IMR-90 (cell line): Measurements from ENCODE around the gene GATAD2A. TPM values are rescaled to one million over a fixed set of nuclear protein-coding genes. Genes with fewer than 3 reads are reported as not detected.

Experiments
- ATAC-seq: fragments of 200-7000 bp; cut with Tn5 transposase; 2 replicates; pipeline ENCODE4 v1.9.1; 2020; ENCODE audit warnings: low read depth, mild to moderate bottlenecking, moderate library complexity
- BruUV-seq: library from RNA; stranded (reverse); fragments of 400-500 nt; replicated peaks from 2 replicates; lab custom pipeline; 2021; lab: Mats Ljungman, UMichigan
- CTCF ChIA-PET: fragments of 300-600 bp; formaldehyde crosslinking; extraction: SDS; loops from one replicate; lab custom pipeline; 2021; ENCODE audit warnings: antibody characterized with exemption; lab: Yijun Ruan, JAX
- POLR2A ChIA-PET: fragments of 300-600 bp; sonication (Branson Sonifier 250); formaldehyde crosslinking; loops from one replicate; lab custom pipeline; 2022; ENCODE audit warnings: antibody characterized with exemption; ENCODE audit not compliant: unreplicated experiment; lab: Charles Lee
- DNase-seq: peaks from one replicate; pipeline ENCODE4 v3.0.0; 2013
- H2AFZ ChIP-seq: replicated peaks from 2 replicates; pipeline ENCODE3; 2013; ENCODE audit warnings: low read length, mild to moderate bottlenecking; ENCODE audit not compliant: poor library complexity
- H2AK5ac ChIP-seq: 2 replicates; pipeline ENCODE4 v1.6.1; 2013; ENCODE audit warnings: low read depth, low read length, inconsistent platforms
- H2AK9ac ChIP-seq: replicated peaks from 2 replicates; pipeline ENCODE3; 2013; ENCODE audit warnings: mild to moderate bottlenecking, low read depth, low read length, moderate library complexity; ENCODE audit not compliant: poor library complexity
- H2BK120ac ChIP-seq: 2 replicates; pipeline ENCODE4 v1.6.1; 2013; ENCODE audit warnings: low read depth, low read length, inconsistent platforms
- H2BK15ac ChIP-seq: 3 replicates; pipeline ENCODE4 v1.6.1; 2013; ENCODE audit warnings: low read depth, low read length, inconsistent platforms
- H2BK20ac ChIP-seq: 2 replicates; pipeline ENCODE4 v1.6.1; 2013; ENCODE audit warnings: low read depth, mild to moderate bottlenecking, inconsistent platforms, low read length, moderate library complexity
- H2BK5ac ChIP-seq: 2 replicates; pipeline ENCODE4 v1.6.1; 2013; ENCODE audit warnings: mild to moderate bottlenecking, low read depth, low read length, inconsistent platforms; ENCODE audit not compliant: poor library complexity, severe bottlenecking
- H3K14ac ChIP-seq: replicated peaks from 2 replicates; pipeline ENCODE4 v1.6.1; 2013; ENCODE audit warnings: low read depth, low read length, inconsistent platforms
- H3K18ac ChIP-seq: 2 replicates; pipeline ENCODE4 v1.6.1; 2013; ENCODE audit warnings: low read depth, low read length, control low read depth
- H3K23ac ChIP-seq: 2 replicates; pipeline ENCODE4 v1.6.1; 2013; ENCODE audit warnings: low read depth, low read length, inconsistent platforms
- H3K27ac ChIP-seq: 2 replicates; pipeline ENCODE4 v1.5.1; 2013; ENCODE audit warnings: mild to moderate bottlenecking, control low read depth, low read length; ENCODE audit not compliant: insufficient read depth
- H3K27me3 ChIP-seq: 2 replicates; pipeline ENCODE4 v1.6.1; 2013; ENCODE audit warnings: low read length; ENCODE audit not compliant: control insufficient read depth, insufficient read depth
- H3K36me3 ChIP-seq: 2 replicates; pipeline ENCODE4 v1.6.1; 2013; ENCODE audit warnings: low read length, mixed read lengths; ENCODE audit not compliant: control insufficient read depth, insufficient read depth
- H3K4ac ChIP-seq: 2 replicates; pipeline ENCODE4 v1.6.1; 2013; ENCODE audit warnings: low read depth, low read length, inconsistent platforms
- H3K4me1 ChIP-seq: 2 replicates; pipeline ENCODE4 v1.6.1; 2013; ENCODE audit warnings: low read length, mixed read lengths; ENCODE audit not compliant: control insufficient read depth, insufficient read depth
- H3K4me2 ChIP-seq: 2 replicates; pipeline ENCODE4 v1.6.1; 2013; ENCODE audit warnings: low read depth, mild to moderate bottlenecking, control low read depth, low read length, moderate library complexity
- H3K4me3 ChIP-seq: 2 replicates; pipeline ENCODE4 v1.5.1; 2013; ENCODE audit warnings: low read depth, mild to moderate bottlenecking, control low read depth, low read length, moderate library complexity; ENCODE audit not compliant: insufficient read depth
- H3K56ac ChIP-seq: 2 replicates; pipeline ENCODE4 v1.6.1; 2013; ENCODE audit warnings: low read length, inconsistent platforms; ENCODE audit not compliant: insufficient read depth; ENCODE audit errors: extremely low read depth
- H3K79me1 ChIP-seq, 2 experiments: 2 replicates each; pipeline ENCODE4 v1.6.1; 2013; ENCODE audit warnings: low read length in 2 of 2, inconsistent platforms in 1 of 2, low read depth in 1 of 2
- H3K9ac ChIP-seq: 2 replicates; pipeline ENCODE4 v1.6.1; 2013; ENCODE audit warnings: low read depth, low read length, control low read depth
- H3K9me1 ChIP-seq: 2 replicates; pipeline ENCODE4 v1.6.1; 2013; ENCODE audit warnings: low read length, inconsistent platforms; ENCODE audit not compliant: insufficient read depth
- H3K9me3 ChIP-seq: 2 replicates; pipeline ENCODE4 v1.6.1; 2013; ENCODE audit warnings: low read length; ENCODE audit not compliant: control insufficient read depth, insufficient read depth
- H4K20me1 ChIP-seq: 2 replicates; pipeline ENCODE4 v1.6.1; 2013; ENCODE audit warnings: low read length, inconsistent platforms; ENCODE audit not compliant: insufficient read depth
- H4K5ac ChIP-seq: 2 replicates; pipeline ENCODE4 v1.6.1; 2013; ENCODE audit warnings: mild to moderate bottlenecking, low read depth, low read length, control low read depth
- H4K8ac ChIP-seq, 2 experiments: 2 replicates each; pipeline ENCODE4 v1.6.1; 2013; ENCODE audit warnings: low read depth in 2 of 2, low read length in 2 of 2, control low read depth in 1 of 2, inconsistent platforms in 1 of 2
- H4K91ac ChIP-seq: 2 replicates; pipeline ENCODE4 v1.6.1; 2013; ENCODE audit warnings: low read depth, low read length, inconsistent platforms; ENCODE audit not compliant: insufficient read depth
- CEBPB ChIP-seq: IDR thresholded peaks from 2 replicates; pipeline ENCODE4 v1.6.1; 2012; ENCODE audit warnings: low read depth, low read length, improper control_type of control experiment
- CTCF ChIP-seq: conservative IDR thresholded peaks from 2 replicates; pipeline ENCODE4 v1.5.1; 2012; ENCODE audit warnings: mild to moderate bottlenecking, low read depth, low read length, improper control_type of control experiment
- FOS ChIP-seq: fragments of 150-350 bp; IDR thresholded peaks from 2 replicates; pipeline ENCODE4 v1.6.1; 2016; ENCODE audit warnings: low read depth, low read length
- MAZ ChIP-seq: IDR thresholded peaks from 2 replicates; pipeline ENCODE4 v1.6.1; 2012; ENCODE audit warnings: low read depth, mild to moderate bottlenecking, low read length, improper control_type of control experiment, moderate library complexity, borderline replicate concordance
- NFE2L2 ChIP-seq: fragments of 150-350 bp; IDR thresholded peaks from 2 replicates; pipeline ENCODE4 v1.6.1; 2016; ENCODE audit warnings: low read depth, mild to moderate bottlenecking, low read length
- POLR2A ChIP-seq: IDR thresholded peaks from 2 replicates; pipeline ENCODE4 v1.6.1; 2012; ENCODE audit warnings: mild to moderate bottlenecking, low read depth, low read length
- RFX5 ChIP-seq: IDR thresholded peaks from 2 replicates; pipeline ENCODE4 v1.8.0; 2012; ENCODE audit warnings: low read depth, mild to moderate bottlenecking, low read length, moderate library complexity
- SMC3 ChIP-seq: fragments of 150-350 bp; IDR thresholded peaks from 2 replicates; pipeline ENCODE4 v1.6.1; 2016; ENCODE audit warnings: low read depth, mild to moderate bottlenecking, antibody characterized with exemption, low read length, moderate library complexity
- USF2 ChIP-seq: fragments of 150-350 bp; IDR thresholded peaks from 2 replicates; pipeline ENCODE4 v1.6.1; 2017; ENCODE audit warnings: mild to moderate bottlenecking, antibody characterized with exemption, low read length, low read depth
- WGBS, 2 experiments: methylation state at CpG; one replicate each; pipeline versions ENCODE4 v1.1.5 to v1.1.7; 2013; ENCODE audit warnings: missing lambda C conversion rate in 2 of 2; ENCODE audit not compliant: insufficient read length in 1 of 2; ENCODE audit errors: extremely low coverage in 2 of 2; 5-methylcytosine and 5-hydroxymethylcytosine counted together
- dilution Hi-C: fragments of 300-500 bp; cut with HindIII; formaldehyde crosslinking; loops from one replicate; pipeline ENCODE4 v1.14.3; 2018; ENCODE audit warnings: low sequenced_read_pairs; ENCODE audit not compliant: unreplicated experiment
- in situ Hi-C: fragments of 300-500 bp; cut with MboI; formaldehyde crosslinking; loops from 3 replicates; pipeline ENCODE4 v1.14.3; 2019; ENCODE audit warnings: low sequenced_read_pairs, inconsistent platforms, mixed read lengths
- intact Hi-C: fragments of 100-400 bp; cut with micrococcal nuclease; formaldehyde crosslinking; loops from 2 replicates; pipeline ENCODE4 v1.10.0; 2022
- polyA plus RNA-seq, 3 experiments: library from polyadenylated mRNA; depleted of rRNA; stranded (reverse); fragments of >200 nt; gene quantifications; 2 replicates each; pipeline ENCODE4 v1.2.3, GENCODE V29; 2012; ENCODE audit warnings: low replicate concordance in 1 of 3
- total RNA-seq: library from RNA; depleted of rRNA; stranded (reverse); fragments of >200 nt; gene quantifications from 2 replicates; pipeline ENCODE4 v1.2.3, GENCODE V29; 2012
- TF ChIP-seq, protein P1 (sequence below): fragments of 150-350 bp; IDR thresholded peaks from 2 replicates; pipeline ENCODE4 v1.6.1; 2016; ENCODE audit warnings: low read depth, mild to moderate bottlenecking, low read length, moderate library complexity, borderline replicate concordance

GATAD2A gene
- total and polyA plus RNA-seq, 2 of the 4 experiments (the other 2 are of a cell fraction), result 23.5 to 33.2 TPM

DNA sequence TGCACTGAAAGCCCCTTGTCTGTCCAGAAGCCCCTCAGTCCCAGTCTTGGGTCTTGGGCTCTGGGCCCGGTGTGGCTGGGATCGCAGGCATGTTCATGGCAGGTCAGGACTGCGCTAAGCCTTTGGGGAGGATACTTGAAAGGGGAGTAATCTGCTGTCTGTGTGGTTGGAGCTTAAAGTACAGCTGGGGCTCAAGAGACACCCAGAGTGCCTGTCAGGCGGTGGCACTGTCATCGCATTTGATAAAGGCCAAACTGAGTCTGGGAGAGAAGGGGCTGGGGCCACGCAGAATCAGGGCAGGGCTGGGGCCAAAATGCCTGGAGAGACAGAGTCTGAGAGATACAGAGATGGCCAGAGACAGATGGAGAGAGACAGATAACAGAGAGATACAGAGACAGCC, 128.4 kb downstream of the GATAD2A start:
- H3K36me3 ChIP-seq, result no peaks in the 10 kb centered on the region
- WGBS, 2 experiments, result 86% methylated on average over 2 of the region's 6 CpGs; no CpG with 5 or more reads in 1 of the 2 experiments
- no peak overlapping the region for H3K9ac ChIP-seq
- H4K20me1 ChIP-seq, result peaks cover 11% of the 10 kb centered on the region; the same call in 1 of the 2 replicates
- H3K27me3 ChIP-seq, result peaks cover 10% of the 10 kb centered on the region
- no peak overlapping the region for H2AK5ac ChIP-seq
- H2BK15ac ChIP-seq, result no peak overlapping the region
- no peak overlapping the region for H3K27ac ChIP-seq
- H4K5ac ChIP-seq, result no peak overlapping the region
- no peak overlapping the region for H3K56ac ChIP-seq
- H2BK20ac ChIP-seq, result no peak overlapping the region
- H3K79me1 ChIP-seq, result no peaks in the 10 kb centered on the region; a peak in 1 of 4 replicates
- ChIA-PET CTCF (no interaction called here), POLR2A (no interaction called here)
- no peak overlapping the region for H3K4me2 ChIP-seq
- H3K23ac ChIP-seq, result no peak overlapping the region
- no peak overlapping the region for H4K8ac ChIP-seq
- no peaks in the 10 kb centered on the region for H3K9me1 ChIP-seq
- H3K18ac ChIP-seq, result no peak overlapping the region
- TF ChIP-seq POLR2A (no peak), CTCF (no peak), NFE2L2 (no peak), MAZ (no peak), USF2 (no peak), SMC3 (no peak), FOS (no peak), RFX5 (no peak), CEBPB (no peak)
- TF ChIP-seq, protein P1, sequence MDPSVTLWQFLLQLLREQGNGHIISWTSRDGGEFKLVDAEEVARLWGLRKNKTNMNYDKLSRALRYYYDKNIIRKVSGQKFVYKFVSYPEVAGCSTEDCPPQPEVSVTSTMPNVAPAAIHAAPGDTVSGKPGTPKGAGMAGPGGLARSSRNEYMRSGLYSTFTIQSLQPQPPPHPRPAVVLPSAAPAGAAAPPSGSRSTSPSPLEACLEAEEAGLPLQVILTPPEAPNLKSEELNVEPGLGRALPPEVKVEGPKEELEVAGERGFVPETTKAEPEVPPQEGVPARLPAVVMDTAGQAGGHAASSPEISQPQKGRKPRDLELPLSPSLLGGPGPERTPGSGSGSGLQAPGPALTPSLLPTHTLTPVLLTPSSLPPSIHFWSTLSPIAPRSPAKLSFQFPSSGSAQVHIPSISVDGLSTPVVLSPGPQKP, result no peak
- no peak overlapping the region for H2BK5ac ChIP-seq
- DNase-seq (no peak), ATAC-seq (no peak)
- H2BK120ac ChIP-seq, result no peak overlapping the region
- BruUV-seq, result no TSS peak
- H3K4me1 ChIP-seq, result peaks cover 5% of the 10 kb centered on the region
- H3K14ac ChIP-seq, result no peak overlapping the region
- no peak overlapping the region for H3K4ac ChIP-seq
- no peak overlapping the region for H2AK9ac ChIP-seq
- H2AFZ ChIP-seq, result no peak overlapping the region
- dilution Hi-C loops, result no loop called here
- no peaks in the 10 kb centered on the region for H3K9me3 ChIP-seq
- intact Hi-C loops, result no loop called here
- no peak overlapping the region for H3K4me3 ChIP-seq
- in situ Hi-C loops, result loop anchor here (25.0 kb wide), 1 partner anchor 428 kb away; no protein-coding TSS in a partner anchor
- H4K91ac ChIP-seq, result no peak overlapping the region
